ENCODE data around the gene PNN. TPM values are rescaled to one million over a fixed set of nuclear protein-coding genes. Genes with fewer than 3 reads are reported as not detected.
"Not testable (repeated sequence)": the region's sequence is repeated elsewhere in the genome, so short reads cannot be mapped to it uniquely, and the experiment has no call there.

Gene PNN
- total RNA-seq, result 10 to 100 TPM in 3 of 4 donors, 1 to 10 TPM in 1; 9.2 to 16.2 (median 13.7) TPM

- H3K27ac ChIP-seq, result peak within 1 kb of the TSS; percentile 90 to 95 (median 93)
- no peaks in the 10 kb centered on the region for H3K9me3 ChIP-seq
- peaks cover 18 to 21% of the 10 kb centered on the region in 2 donors for H3K4me1 ChIP-seq
- DNase-seq, result peak; percentile 98 to 99
- H3K4me3 ChIP-seq, result peak within 1 kb of the TSS; percentile 71 to 96 (median 88)
- ATAC-seq, result peak; percentile 94 to 97
- H3K27me3 ChIP-seq, result no peaks in the 10 kb centered on the region
- intact Hi-C loops (cut with DNase I; ENCODE audit: low total_unique reads) (loop anchor here (1.0 to 5.0 kb wide), 4 partner anchors 92 to 1978 kb away; partner anchors contain the start of gene MIPOL1), in situ Hi-C loops (cut with MboI; ENCODE audit: low sequenced_read_pairs in 4 of 4) (loop anchor here in 2 of 4 donors (5.0 to 10.0 kb wide), 5 partner anchors 60 to 260 kb away; partner anchors contain the start of genes GEMIN2 (in 2 of the 2) and FBXO33 (in 1 of the 2))
- H3K36me3 ChIP-seq, result peaks cover 0 to 33% of the 10 kb centered on the region in 2 donors
- no peak for TF ChIP-seq CTCF (IDR thresholded peaks at IDR 0.05 in 4 of 5, conservative IDR thresholded peaks at IDR 0.05 in 1 of 5)
- TF ChIP-seq POLR2A (IDR thresholded peaks at IDR 0.05), result peak; percentile 92 to 94
Measured at GRCh38 chr14:39174560-39175444, at the start of gene PNN. TSS of gene PNN (plus strand) at chr14:39175254. CDS start at chr14:39175280, 26 bp downstream.

GRCh38 chr14:39137835-39138234, 37.2 kb upstream of the PNN start:
- DNase-seq; H3K27me3 ChIP-seq; ATAC-seq; H3K27ac ChIP-seq; H3K4me1 ChIP-seq; H3K9me3 ChIP-seq; intact Hi-C loops (cut with DNase I; ENCODE audit: low total_unique reads); in situ Hi-C loops (cut with MboI; ENCODE audit: low sequenced_read_pairs in 4 of 4); H3K4me3 ChIP-seq: not testable (repeated sequence)
- peaks cover 11 to 52% of the 10 kb centered on the region in 2 donors for H3K36me3 ChIP-seq

GRCh38 chr14:39138440-39138839, 36.6 kb upstream of the PNN start:
- intact Hi-C loops (cut with DNase I; ENCODE audit: low total_unique reads), result no loop called here
- in situ Hi-C loops (cut with MboI; ENCODE audit: low sequenced_read_pairs in 4 of 4), result no loop called here
- peaks cover 8 to 50% of the 10 kb centered on the region in 2 donors for H3K36me3 ChIP-seq

GRCh38 chr14:39140170-39140569, 34.9 kb upstream of the PNN start:
- in situ Hi-C loops (cut with MboI; ENCODE audit: low sequenced_read_pairs in 4 of 4), result no loop called here
- ATAC-seq, result no peak
- Histone ChIP-seq H3K4me3 (no peak overlapping the region), H3K36me3 (peaks cover 6 to 34% of the 10 kb centered on the region in 2 donors), H3K4me1 (no peaks in the 10 kb centered on the region), H3K9me3 (no peaks in the 10 kb centered on the region), H3K27me3 (no peaks in the 10 kb centered on the region), H3K27ac (no peak overlapping the region)
- no peak for DNase-seq
- intact Hi-C loops (cut with DNase I; ENCODE audit: low total_unique reads), result no loop called here
- TF ChIP-seq POLR2A (IDR thresholded peaks at IDR 0.05) (no peak), CTCF (IDR thresholded peaks at IDR 0.05 in 4 of 5, conservative IDR thresholded peaks at IDR 0.05 in 1 of 5) (no peak)

More at GRCh38 chr14:39138440-39138839, 36.6 kb upstream of the PNN start:
- Histone ChIP-seq H3K4me1 (no peaks in the 10 kb centered on the region), H3K4me3 (no peak overlapping the region), H3K27me3 (no peaks in the 10 kb centered on the region), H3K27ac (no peak overlapping the region), H3K9me3 (no peaks in the 10 kb centered on the region)
- no peak for DNase-seq
- no peak for ATAC-seq
- TF ChIP-seq POLR2A (IDR thresholded peaks at IDR 0.05), result no peak
- TF ChIP-seq CTCF (IDR thresholded peaks at IDR 0.05 in 4 of 5, conservative IDR thresholded peaks at IDR 0.05 in 1 of 5), result no peak

- H3K4me3 ChIP-seq; in situ Hi-C loops (cut with MboI; ENCODE audit: low sequenced_read_pairs in 4 of 4); ATAC-seq; DNase-seq; H3K4me1 ChIP-seq; H3K27ac ChIP-seq; H3K27me3 ChIP-seq; intact Hi-C loops (cut with DNase I; ENCODE audit: low total_unique reads); H3K9me3 ChIP-seq: not testable (repeated sequence)
- peaks cover 0 to 20% of the 10 kb centered on the region in 2 donors for H3K36me3 ChIP-seq
Measured at GRCh38 chr14:39141623-39142022, 33.4 kb upstream of the PNN start.

GRCh38 chr14:39143226-39143625, 31.8 kb upstream of the PNN start:
- H3K9me3 ChIP-seq; in situ Hi-C loops (cut with MboI; ENCODE audit: low sequenced_read_pairs in 4 of 4); H3K36me3 ChIP-seq: not testable (repeated sequence)

More at GRCh38 chr14:39143226-39143625, 31.8 kb upstream of the PNN start:
- ATAC-seq; intact Hi-C loops (cut with DNase I; ENCODE audit: low total_unique reads); H3K4me3 ChIP-seq; H3K27me3 ChIP-seq; DNase-seq; H3K27ac ChIP-seq; H3K4me1 ChIP-seq: not testable (repeated sequence)
